ENCODE results near the gene MCHR2.

The MCHR2 gene

DNA sequence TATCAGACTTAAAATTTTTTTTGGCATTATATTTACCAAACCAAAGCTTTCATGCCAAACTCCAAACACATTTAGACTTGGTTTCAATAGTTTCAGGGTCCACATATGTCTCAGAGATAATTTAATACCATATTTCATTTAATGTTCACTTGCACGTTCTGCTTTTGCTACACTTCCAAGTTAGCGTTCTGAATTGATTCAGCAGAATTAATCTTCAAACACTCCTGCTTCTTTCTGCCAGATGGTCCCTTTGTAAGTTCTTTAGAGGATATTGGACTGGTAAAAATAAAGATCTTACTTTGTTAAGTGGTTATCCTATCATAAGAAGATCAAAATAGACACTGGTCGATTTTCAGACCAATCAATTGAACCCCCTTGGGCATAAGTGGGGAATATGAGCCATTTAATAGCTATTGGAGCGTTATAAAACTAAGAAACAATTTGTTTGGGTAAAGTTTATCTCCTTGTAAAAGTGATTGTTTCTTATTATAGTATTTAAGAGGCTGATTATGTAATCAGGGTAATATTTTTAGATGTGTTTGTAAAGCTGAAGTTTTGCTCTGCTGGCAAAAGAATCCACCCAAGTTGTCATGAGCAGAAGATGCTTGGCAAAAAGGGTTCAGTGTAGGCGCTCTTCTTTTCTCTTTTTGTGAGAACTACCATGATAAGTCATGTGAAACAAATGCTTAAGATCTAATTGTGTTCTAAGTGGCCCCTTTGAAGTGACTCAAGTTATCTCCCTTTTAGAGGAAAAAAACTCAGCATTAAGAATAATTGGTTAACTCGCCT, 92.2 kb downstream of the MCHR2 start:
- DNase-seq: no peak

DNA sequence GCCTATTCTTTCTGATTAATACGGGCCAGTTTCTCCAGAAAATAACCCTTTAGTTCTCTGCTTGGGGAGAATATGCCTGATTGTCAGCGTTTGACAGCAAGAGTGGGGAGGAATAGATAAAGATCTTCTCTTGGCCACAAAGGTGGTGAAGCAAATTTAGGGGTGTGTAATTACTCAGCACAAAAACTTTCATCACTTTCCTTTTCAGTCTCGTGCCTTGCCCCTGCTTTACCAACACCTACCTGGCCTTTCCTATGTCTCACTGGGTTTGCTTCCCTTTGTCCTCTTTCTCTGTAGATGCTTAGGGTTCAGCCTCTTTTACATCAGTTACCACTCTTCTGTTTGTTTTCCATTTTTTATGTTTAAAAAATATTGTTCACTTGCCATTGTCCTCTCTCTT, 99.2 kb downstream of the MCHR2 start:
- DNase-seq: peak; percentile 38

DNA sequence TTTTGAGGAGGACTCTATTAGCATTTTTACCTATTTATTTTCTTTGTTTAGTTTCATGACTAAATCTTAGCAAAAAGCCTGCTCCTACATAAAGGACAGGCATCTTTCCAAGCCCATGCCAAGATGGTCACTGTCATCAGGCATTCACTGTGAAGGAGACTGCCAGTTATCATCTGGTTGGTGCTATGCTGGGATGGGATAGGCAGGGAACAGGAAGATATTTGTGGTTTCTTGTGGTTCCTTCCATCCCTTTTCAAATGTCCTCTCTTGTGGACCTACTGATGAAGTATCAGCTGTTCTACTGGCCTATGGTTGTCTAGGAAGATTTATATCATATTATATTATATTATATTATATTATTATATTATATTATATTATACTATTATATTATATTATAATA, 107.0 kb downstream of the MCHR2 start:
- no peak for DNase-seq

GRCh38 chr6:99885051-99885450, 109.0 kb downstream of the MCHR2 start:
- DNase-seq: no peak

DNA sequence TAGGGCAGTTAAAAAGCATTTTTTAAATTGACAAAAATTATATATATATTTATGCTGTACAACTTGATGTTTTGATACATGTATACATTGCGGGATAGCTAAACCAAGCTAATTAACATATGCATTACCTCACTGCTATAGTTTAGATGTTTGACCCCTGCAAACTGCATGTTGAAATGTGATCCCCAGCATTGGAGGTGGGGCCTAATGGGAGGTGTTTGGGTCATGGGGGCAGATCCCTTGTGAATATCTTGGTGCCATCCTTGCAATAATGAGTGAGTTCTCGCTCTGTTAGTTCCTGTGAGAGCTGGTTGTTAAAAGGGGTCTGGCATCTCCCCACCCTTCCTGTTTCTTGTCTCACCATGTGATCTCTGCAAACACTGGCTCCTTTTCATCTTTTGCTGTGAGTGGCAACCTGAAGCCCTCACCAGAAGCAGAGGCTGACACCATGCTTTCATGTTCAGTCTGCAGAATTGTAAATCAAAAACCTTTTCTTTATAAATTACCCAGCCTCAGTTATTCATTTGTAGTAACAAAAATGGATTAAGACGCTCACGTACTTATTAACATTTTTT, 111.8 kb downstream of the MCHR2 start:
- DNase-seq: no peak

- DNase-seq: no peak
Observed at GRCh38 chr6:99879431-99879830, 114.6 kb downstream of the MCHR2 start.

DNA sequence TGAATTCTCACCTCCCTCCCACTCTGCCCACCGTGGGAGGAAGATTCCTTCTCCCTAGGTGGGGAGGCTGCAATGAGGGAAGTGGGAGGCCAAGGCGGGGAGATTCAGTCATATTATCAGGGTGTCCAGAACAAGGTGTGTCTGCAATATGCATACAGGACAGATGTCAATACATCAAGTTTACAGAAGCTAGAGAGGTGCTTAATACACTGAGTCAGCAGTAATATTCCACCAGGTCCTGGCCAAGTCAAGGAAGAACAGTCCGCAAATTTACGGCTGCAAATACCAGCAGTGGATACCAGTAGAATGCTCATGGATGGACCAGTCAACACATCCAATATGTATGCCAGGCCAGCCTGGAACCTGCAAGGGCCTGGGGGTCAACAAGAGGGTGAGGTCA, 119.0 kb downstream of the MCHR2 start:
- DNase-seq: no peak

DNA sequence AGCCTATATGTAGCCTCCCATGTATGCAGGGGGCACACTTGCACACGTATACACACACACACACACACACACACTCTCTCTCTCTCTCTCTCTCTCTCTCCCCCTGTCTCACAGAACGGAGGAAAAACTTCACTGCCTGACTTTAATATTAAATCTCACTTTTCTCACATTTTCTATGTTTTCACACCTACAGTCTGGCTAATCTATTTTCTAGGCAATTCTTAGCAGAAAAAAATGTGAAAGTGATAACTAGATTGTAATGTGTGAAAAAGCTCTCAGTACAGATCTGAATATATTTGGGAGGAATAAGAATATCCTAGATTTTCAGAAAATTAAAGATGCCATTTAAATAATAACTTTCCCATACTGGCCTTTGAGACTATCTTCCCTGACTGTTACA, 120.9 kb downstream of the MCHR2 start:
- no peak for DNase-seq

- no peak for DNase-seq
Observed at GRCh38 chr6:99871641-99872040, 122.4 kb downstream of the MCHR2 start.

Data from activated CD4-positive, alpha-beta T cell treated with anti-CD3 and anti-CD28 coated beads, Interleukin-10, Interleukin-2, amounts not matched to agents 100 ng/mL and 50 ng/mL, durations not matched to agents 16 hours and 8 hours (primary cell).